ENCODE data around the gene COL18A1. TPM values are rescaled to one million over a fixed set of nuclear protein-coding genes. Genes with fewer than 3 reads are reported as not detected.

The COL18A1 gene
- total and polyA plus RNA-seq, 9 of the 15 experiments (the other 6 are each of a cell fraction or from before 2014, with no cell fraction given) = 0.14 to 16.4 (median 2.0) TPM

GRCh38 chr21:45377866-45378257, 27.1 kb upstream of the COL18A1 start:
- POLR2A ChIA-PET = interaction anchor here (0.5 kb wide), 1 partner anchor 661 kb away, joined by 4 read pairs; no protein-coding TSS in a partner anchor
- Histone ChIP-seq H2AFZ (ENCODE audit: low read depth, low read length) (no peak overlapping the region), H4K20me1 (replicated peaks; ENCODE audit: control insufficient read depth, insufficient read depth, low read length) (no peaks in the 10 kb centered on the region), H3K27me3 (ENCODE audit: control insufficient read depth in 2 of 2, insufficient read depth in 2 of 2, low read length in 2 of 2) (peaks cover 18 to 54% of the 10 kb centered on the region in 2 experiments; a peak in 4 of 5 replicates), H3K27ac (ENCODE audit: extremely low read depth, low read depth, low read length) (no peak overlapping the region), H3K79me2 (ENCODE audit: control insufficient read depth, insufficient read depth, low read length) (no peaks in the 10 kb centered on the region), H3K4me2 (ENCODE audit: insufficient read depth, low read length) (no peak overlapping the region), H3K36me3 (ENCODE audit: control insufficient read depth, insufficient read depth, low read length) (no peaks in the 10 kb centered on the region), H3K9me1 (ENCODE audit: control insufficient read depth, insufficient read depth, low read length) (no peaks in the 10 kb centered on the region), H3K4me1 (replicated peaks in 1 of 2; ENCODE audit: control insufficient read depth in 2 of 2, insufficient read depth in 2 of 2, low read length in 2 of 2) (peaks cover 2 to 38% of the 10 kb centered on the region in 2 experiments; a peak in 3 of 5 replicates), H3K9ac (ENCODE audit: insufficient read depth in 1 of 2, low read depth in 2 of 2, low read length in 2 of 2) (no peak overlapping the region), H3K4me3 (no peak overlapping the region), H3K9me3 (replicated peaks; ENCODE audit: control insufficient read depth, insufficient read depth, low read depth, low read length) (peaks cover 5% of the 10 kb centered on the region; the same call in 1 of the 2 replicates)
- ATAC-seq (no peak), FAIRE-seq (no peak), DNase-seq (ENCODE audit: extremely low read depth in 1 of 4, low spot score in 3 of 4) (no peak)
- CTCF ChIA-PET (ENCODE audit: low intra/inter-chr PET ratio) = no interaction called here
- in situ Hi-C loops (cut with MboI) = no loop called here
- intact Hi-C loops (cut with micrococcal nuclease) = no loop called here
- no TSS peak for BruUV-seq (replicated peaks)
- 7% methylated on average over 5 of the region's 5 CpGs for WGBS (ENCODE audit: insufficient coverage, low coverage, missing lambda C conversion rate)
- TF ChIP-seq ARID2 (IDR thresholded peaks at IDR 0.05) (no peak), RAD51 (IDR thresholded peaks at IDR 0.05; ENCODE audit: borderline replicate concordance, low read depth) (no peak), PHB2 (IDR thresholded peaks at IDR 0.05; ENCODE audit: low read depth) (no peak), DPF2 (IDR thresholded peaks at IDR 0.05) (no peak), DLX4 (CRISPR knock-in tag; IDR thresholded peaks at IDR 0.05) (no peak), ZNF780A (CRISPR knock-in tag; IDR thresholded peaks at IDR 0.05) (no peak), MCM5 (IDR thresholded peaks at IDR 0.05; ENCODE audit: low read depth) (no peak), ZBTB34 (CRISPR knock-in tag; IDR thresholded peaks at IDR 0.05) (no peak), ZNF408 (CRISPR knock-in tag; IDR thresholded peaks at IDR 0.05; ENCODE audit: low read depth) (no peak), ZNF407 (IDR thresholded peaks at IDR 0.05; ENCODE audit: low read depth) (no peak), GABPA (tag; conservative IDR thresholded peaks at IDR 0.05; ENCODE audit: low read depth) (no peak), BRF2 (IDR thresholded peaks at IDR 0.05; ENCODE audit: borderline replicate concordance, insufficient read depth, insufficient read length) (no peak)
